Measurements from ENCODE around the gene ODF2.
"Not testable (repeated sequence)": the region's sequence is repeated elsewhere in the genome, so short reads cannot be mapped to it uniquely, and the experiment has no call there.

Gene ODF2

GRCh38 chr9:128455849-128456612, at the start of gene ODF2:
TSS of gene ODF2 (plus strand) at chr9:128456006. CDS start at chr9:128456092, 86 bp downstream.
- DNase-seq = peak; percentile 94
- in situ Hi-C loops (cut with HindIII; ENCODE audit: low pct_ligation_motif_present, low pct_unique_long_range_greater_than_20kb, low sequenced_read_pairs) = no loop called here

- DNase-seq = no peak
- in situ Hi-C loops (cut with HindIII; ENCODE audit: low pct_ligation_motif_present, low pct_unique_long_range_greater_than_20kb, low sequenced_read_pairs) = no loop called here
These were observed 48.9 kb upstream of the ODF2 start for GRCh38 chr9:128406848-128407391.

GRCh38 chr9:128408963-128409431, 46.8 kb upstream of the ODF2 start:
- DNase-seq = no peak
- in situ Hi-C loops (cut with HindIII; ENCODE audit: low pct_ligation_motif_present, low pct_unique_long_range_greater_than_20kb, low sequenced_read_pairs) = no loop called here

GRCh38 chr9:128409450-128409849, 46.4 kb upstream of the ODF2 start:
- DNase-seq = no peak
- in situ Hi-C loops (cut with HindIII; ENCODE audit: low pct_ligation_motif_present, low pct_unique_long_range_greater_than_20kb, low sequenced_read_pairs) = no loop called here

- in situ Hi-C loops (cut with HindIII; ENCODE audit: low pct_ligation_motif_present, low pct_unique_long_range_greater_than_20kb, low sequenced_read_pairs) = no loop called here
These were observed 45.8 kb upstream of the ODF2 start for GRCh38 chr9:128409978-128410377.

GRCh38 chr9:128411364-128412119, 44.3 kb upstream of the ODF2 start:
- no peak for DNase-seq
- in situ Hi-C loops (cut with HindIII; ENCODE audit: low pct_ligation_motif_present, low pct_unique_long_range_greater_than_20kb, low sequenced_read_pairs) = no loop called here

More at GRCh38 chr9:128409978-128410377, 45.8 kb upstream of the ODF2 start:
- peak; percentile 26 for DNase-seq

GRCh38 chr9:128412120-128412790, 43.6 kb upstream of the ODF2 start:
- in situ Hi-C loops (cut with HindIII; ENCODE audit: low pct_ligation_motif_present, low pct_unique_long_range_greater_than_20kb, low sequenced_read_pairs) = no loop called here
- DNase-seq = peak; percentile 32

GRCh38 chr9:128413728-128414127, 42.1 kb upstream of the ODF2 start:
- DNase-seq; in situ Hi-C loops (cut with HindIII; ENCODE audit: low pct_ligation_motif_present, low pct_unique_long_range_greater_than_20kb, low sequenced_read_pairs): not testable (repeated sequence)

- DNase-seq = peak; percentile 17
- in situ Hi-C loops (cut with HindIII; ENCODE audit: low pct_ligation_motif_present, low pct_unique_long_range_greater_than_20kb, low sequenced_read_pairs) = no loop called here
These were observed 41.3 kb upstream of the ODF2 start for GRCh38 chr9:128414461-128414860.

GRCh38 chr9:128415281-128415680, 40.5 kb upstream of the ODF2 start:
- DNase-seq = no peak
- in situ Hi-C loops (cut with HindIII; ENCODE audit: low pct_ligation_motif_present, low pct_unique_long_range_greater_than_20kb, low sequenced_read_pairs) = no loop called here

- in situ Hi-C loops (cut with HindIII; ENCODE audit: low pct_ligation_motif_present, low pct_unique_long_range_greater_than_20kb, low sequenced_read_pairs) = no loop called here
These were observed 39.8 kb upstream of the ODF2 start for GRCh38 chr9:128416014-128416413.

GRCh38 chr9:128416432-128417019, 39.3 kb upstream of the ODF2 start:
- in situ Hi-C loops (cut with HindIII; ENCODE audit: low pct_ligation_motif_present, low pct_unique_long_range_greater_than_20kb, low sequenced_read_pairs) = no loop called here
- no peak for DNase-seq

More at GRCh38 chr9:128416014-128416413, 39.8 kb upstream of the ODF2 start:
- DNase-seq = no peak

- in situ Hi-C loops (cut with HindIII; ENCODE audit: low pct_ligation_motif_present, low pct_unique_long_range_greater_than_20kb, low sequenced_read_pairs) = no loop called here
- DNase-seq = no peak
These were observed 36.5 kb upstream of the ODF2 start for GRCh38 chr9:128419061-128419925.

GRCh38 chr9:128420060-128420650, 35.7 kb upstream of the ODF2 start:
- peak; percentile 70 for DNase-seq
- in situ Hi-C loops (cut with HindIII; ENCODE audit: low pct_ligation_motif_present, low pct_unique_long_range_greater_than_20kb, low sequenced_read_pairs) = no loop called here

- peak; percentile 52 for DNase-seq
- in situ Hi-C loops (cut with HindIII; ENCODE audit: low pct_ligation_motif_present, low pct_unique_long_range_greater_than_20kb, low sequenced_read_pairs) = no loop called here
These were observed 34.9 kb upstream of the ODF2 start, which contains the start of gene CERCAM for GRCh38 chr9:128420651-128421481. TSS of gene CERCAM (plus strand) at chr9:128420857. CDS start at chr9:128420878, 21 bp downstream.

- in situ Hi-C loops (cut with HindIII; ENCODE audit: low pct_ligation_motif_present, low pct_unique_long_range_greater_than_20kb, low sequenced_read_pairs) = no loop called here
- DNase-seq = no peak
These were observed 34.3 kb upstream of the ODF2 start for GRCh38 chr9:128421482-128421996.

All from ACHN (cell line).